Caki2 (cell line): ENCODE measurements around the gene P3H4. TPM values are rescaled to one million over a fixed set of nuclear protein-coding genes. Genes with fewer than 3 reads are reported as not detected.

Experiments
- DNase-seq: peaks from one replicate; pipeline ENCODE4 v3.0.0-alpha.2; 2015; ENCODE audit warnings: low read depth
- in situ Hi-C: cut with HindIII; loops from 2 replicates; pipeline ENCODE4 v1.10.0; 2016; ENCODE audit warnings: low sequenced_read_pairs, low pct_unique_long_range_greater_than_20kb, mixed read lengths
- total RNA-seq: library from RNA; depleted of rRNA; stranded (reverse); fragments of >200 nt; shearing (Covaris generic); gene quantifications from 2 replicates; pipeline ENCODE4 v1.2.3, GENCODE V29; 2014; ENCODE audit warnings: low replicate concordance

The P3H4 gene
- total RNA-seq, 1 experiment from 2014 or later: 148 TPM

- in situ Hi-C loops: loop anchor here (25.0 kb wide), 1 partner anchor 88 kb away; the partner anchor contains the start of gene GAST
- DNase-seq: peak; percentile 96
Observed at GRCh38 chr17:41800601-41801373, 11.0 kb downstream of the P3H4 start.

DNA sequence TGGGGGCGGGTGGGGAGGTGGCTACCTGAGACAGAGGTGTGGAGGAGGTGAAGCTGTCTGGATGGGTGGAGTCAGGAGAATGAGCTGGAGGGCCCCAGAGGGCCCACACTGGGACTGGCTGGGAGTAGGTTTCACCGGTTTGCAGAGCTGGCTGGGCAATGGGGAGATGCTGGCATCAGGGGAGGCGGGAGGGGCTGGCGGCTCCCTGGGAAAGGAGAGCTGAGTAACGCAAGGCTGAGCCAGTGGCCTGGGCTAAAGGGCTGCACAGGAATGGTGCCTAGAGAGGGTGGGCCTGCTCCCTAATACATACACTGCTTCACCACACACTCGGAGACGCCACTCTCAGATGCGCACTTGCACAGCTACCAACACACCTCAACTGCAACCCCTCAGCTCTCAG lies 12.4 kb downstream of the P3H4 start:
- no peak for DNase-seq
- in situ Hi-C loops: no loop called here

GRCh38 chr17:41797377-41797776 lies 14.4 kb downstream of the P3H4 start:
- in situ Hi-C loops: no loop called here
- no peak for DNase-seq

DNA sequence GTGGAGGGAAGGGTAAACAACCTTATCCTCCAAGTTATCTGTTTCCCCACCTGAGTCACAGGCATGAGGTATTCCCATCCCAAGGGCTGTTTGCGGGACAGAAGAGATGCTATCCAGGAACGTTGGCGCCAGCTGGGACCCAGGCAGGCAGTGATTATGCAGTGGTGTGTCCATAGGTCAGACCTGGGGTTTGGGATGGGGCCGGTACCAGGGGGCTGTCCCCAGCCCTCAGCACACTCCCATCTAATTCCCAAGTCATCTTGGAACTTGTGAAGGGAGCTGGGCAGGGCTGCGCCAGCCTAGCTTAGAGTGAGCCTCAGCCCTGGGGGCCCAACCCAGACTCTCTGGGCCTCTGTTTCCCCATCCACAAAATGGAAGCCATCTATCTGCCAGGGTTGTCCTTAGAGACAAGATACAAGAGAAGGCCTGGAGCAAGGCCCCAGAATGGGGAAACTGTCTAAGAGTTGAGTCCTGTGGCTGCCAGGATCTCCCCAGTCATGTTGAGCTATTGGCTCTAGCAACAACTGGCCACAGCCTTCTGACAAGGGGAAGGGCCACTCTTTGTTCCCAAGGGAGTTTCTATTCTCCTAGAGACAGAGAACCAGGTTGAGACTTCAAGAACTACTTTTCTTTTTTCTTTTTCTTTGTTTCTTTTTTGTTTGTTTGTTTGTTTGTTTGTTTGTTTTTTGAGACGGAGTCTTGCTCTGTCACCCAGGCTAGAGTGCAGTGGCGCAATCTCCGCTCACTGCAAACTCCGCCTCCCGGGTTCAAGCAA lies 15.4 kb downstream of the P3H4 start:
- no peak for DNase-seq

GRCh38 chr17:41794540-41794975 lies 17.2 kb downstream of the P3H4 start:
- no peak for DNase-seq
- in situ Hi-C loops: no loop called here

More for the DNA sequence above, 15.4 kb downstream of the P3H4 start:
- in situ Hi-C loops: no loop called here

DNA sequence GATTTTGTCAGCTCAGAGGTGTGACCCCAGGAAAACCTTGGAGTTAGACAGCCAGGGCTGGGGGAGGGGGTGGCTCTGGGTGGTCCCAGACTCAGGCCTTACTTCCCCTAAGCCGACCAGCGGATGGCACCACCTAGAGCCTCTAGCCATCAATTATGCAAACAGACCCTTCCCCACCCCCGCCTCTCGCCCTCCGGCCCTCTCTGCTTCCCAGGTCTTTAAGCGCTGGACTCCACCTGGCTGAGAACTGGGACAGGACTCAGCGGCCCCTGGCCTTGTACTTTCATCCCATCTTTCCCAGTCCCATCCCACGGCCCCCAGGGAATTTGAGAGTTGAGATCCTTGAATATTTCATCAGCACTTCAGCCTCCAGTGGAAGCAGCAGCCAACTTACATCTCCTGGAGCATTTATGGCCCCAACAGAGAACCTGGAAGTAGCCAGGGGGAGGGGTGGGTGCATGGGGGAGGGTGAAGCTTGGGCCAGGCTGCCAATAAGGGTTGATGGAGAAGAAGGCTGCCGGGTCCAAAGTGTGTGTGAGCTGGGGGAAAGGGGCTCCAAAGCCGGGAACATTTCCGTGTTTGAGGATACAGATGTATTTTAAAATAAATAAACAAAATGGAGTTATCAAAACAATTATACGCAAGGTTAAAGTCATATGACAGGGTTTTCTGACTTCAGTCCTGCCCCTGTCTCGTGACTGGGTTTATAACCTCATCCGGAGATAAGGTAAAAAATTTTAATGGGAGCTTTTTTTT lies 17.8 kb downstream of the P3H4 start:
- DNase-seq: peak; percentile 68
- in situ Hi-C loops: no loop called here

DNA sequence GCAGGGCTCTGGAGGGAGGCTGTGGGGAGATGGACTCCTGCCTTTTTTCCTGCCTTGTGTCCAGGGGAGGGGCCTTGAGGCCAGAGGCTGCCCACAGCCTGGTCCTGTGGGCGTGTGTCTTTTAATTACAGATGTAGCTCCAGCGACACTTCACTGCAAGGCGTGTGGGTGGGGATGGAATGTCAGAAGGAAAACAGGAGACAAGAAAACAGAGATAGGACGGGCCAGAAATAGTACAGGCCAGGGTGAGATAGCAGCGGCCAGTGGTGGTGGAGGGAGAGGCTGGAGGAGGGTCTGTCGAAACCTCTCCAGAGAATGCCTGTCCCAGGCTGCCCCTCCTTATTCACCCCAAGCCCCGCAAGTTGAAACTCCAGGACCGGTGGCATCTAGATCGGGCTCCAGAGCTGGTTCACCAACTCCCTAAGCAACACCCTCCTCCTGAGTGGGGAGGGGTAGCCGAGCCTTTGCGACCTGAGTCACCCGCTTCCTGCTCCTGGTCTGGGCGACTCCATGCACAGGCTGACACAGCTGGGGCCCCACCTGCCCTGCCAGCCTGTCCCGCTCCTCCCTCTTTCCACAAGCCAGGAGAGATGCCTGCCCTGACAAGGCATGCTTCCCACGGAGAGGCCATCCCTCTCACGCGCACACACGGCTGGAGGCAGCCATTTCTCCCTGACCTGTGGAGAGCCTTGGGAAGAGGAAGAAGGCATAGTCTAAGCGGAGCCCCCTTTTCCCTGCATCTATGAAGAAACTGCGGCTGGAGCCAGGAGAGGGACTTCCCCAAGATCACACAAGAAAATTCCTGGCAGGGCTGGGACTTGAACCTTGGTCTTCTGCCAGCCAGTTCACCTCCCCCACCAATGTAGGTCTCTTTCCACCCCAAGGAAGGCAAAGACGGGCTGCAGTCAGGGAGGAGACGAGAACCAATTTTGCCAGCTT lies 18.6 kb downstream of the P3H4 start:
- peak; percentile 95 for DNase-seq
- in situ Hi-C loops: no loop called here

- no peak for DNase-seq
- in situ Hi-C loops: no loop called here
Observed at GRCh38 chr17:41787021-41787418, 24.7 kb downstream of the P3H4 start.

- in situ Hi-C loops: no loop called here
- DNase-seq: peak; percentile 100
Observed at GRCh38 chr17:41786227-41787020, 25.3 kb downstream of the P3H4 start, which contains the start of gene JUP. Gene JUP, minus strand, starts transcription at chr17:41786711. Its CDS starts 14,857 bp downstream, at chr17:41771854.

- DNase-seq: no peak
- in situ Hi-C loops: no loop called here
Observed at GRCh38 chr17:41785859-41786226, 25.9 kb downstream of the P3H4 start.

GRCh38 chr17:41785091-41785858 lies 26.5 kb downstream of the P3H4 start:
- in situ Hi-C loops: no loop called here
- peak; percentile 46 for DNase-seq

GRCh38 chr17:41784207-41784744 lies 27.5 kb downstream of the P3H4 start:
- DNase-seq: peak; percentile 63
- in situ Hi-C loops: no loop called here

- in situ Hi-C loops: no loop called here
- no peak for DNase-seq
Observed at GRCh38 chr17:41782142-41782541, 29.6 kb downstream of the P3H4 start.

GRCh38 chr17:41781404-41782110 lies 30.2 kb downstream of the P3H4 start:
- no peak for DNase-seq
- in situ Hi-C loops: no loop called here

GRCh38 chr17:41779954-41780353 lies 31.8 kb downstream of the P3H4 start:
- in situ Hi-C loops: no loop called here
- no peak for DNase-seq
